Amniotic stem cell (primary cell): ENCODE measurements around the gene SLC29A1.
"Not testable (repeated sequence)": the region's sequence is repeated elsewhere in the genome, so short reads cannot be mapped to it uniquely, and the experiment has no call there.

ENCODE experiments used
- DNase-seq: peaks from one replicate; lab custom pipeline; 2025; lab: John Stamatoyannopoulos, UW

SLC29A1 gene

DNA sequence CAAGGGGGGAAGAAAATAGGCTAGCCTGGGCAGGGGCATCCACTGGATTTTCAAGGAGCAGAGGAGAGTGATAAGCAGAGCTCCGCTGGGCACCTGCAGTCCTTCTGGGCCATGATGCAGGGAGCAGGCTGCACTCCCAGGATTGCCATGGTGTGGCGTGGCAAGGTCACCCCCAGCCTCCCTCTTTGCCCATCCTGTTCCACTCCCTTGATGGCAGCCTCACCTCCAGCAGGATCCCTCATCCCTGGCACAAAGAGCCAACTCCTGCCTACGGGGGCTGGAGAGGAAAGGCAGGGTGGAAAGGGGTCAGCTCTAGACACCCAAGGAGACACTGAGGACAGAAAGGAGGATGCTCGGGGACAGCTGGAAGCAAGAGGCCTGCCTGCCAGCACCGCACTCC, 29.1 kb upstream of the SLC29A1 start:
- DNase-seq, result no peak

DNA sequence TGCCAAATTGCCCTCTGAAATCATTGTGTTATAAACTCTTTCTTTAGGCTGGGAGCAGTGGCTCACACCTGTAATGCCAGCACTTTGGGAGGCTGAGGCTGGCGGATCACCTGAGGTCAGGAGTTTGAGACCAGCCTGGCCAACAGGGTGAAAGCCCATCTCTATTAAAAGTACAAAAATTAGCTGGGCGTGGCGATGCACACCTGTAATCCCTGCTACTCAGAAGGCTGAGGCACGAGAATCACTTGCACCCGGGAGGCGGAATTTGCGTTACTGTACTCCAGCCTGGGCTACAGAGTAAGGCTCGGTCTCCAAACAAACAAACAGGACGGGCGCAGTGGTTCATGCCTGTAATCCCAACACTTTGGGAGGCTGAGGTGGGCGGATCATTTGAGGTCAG, 27.0 kb upstream of the SLC29A1 start:
- DNase-seq, result not testable (repeated sequence)

DNA sequence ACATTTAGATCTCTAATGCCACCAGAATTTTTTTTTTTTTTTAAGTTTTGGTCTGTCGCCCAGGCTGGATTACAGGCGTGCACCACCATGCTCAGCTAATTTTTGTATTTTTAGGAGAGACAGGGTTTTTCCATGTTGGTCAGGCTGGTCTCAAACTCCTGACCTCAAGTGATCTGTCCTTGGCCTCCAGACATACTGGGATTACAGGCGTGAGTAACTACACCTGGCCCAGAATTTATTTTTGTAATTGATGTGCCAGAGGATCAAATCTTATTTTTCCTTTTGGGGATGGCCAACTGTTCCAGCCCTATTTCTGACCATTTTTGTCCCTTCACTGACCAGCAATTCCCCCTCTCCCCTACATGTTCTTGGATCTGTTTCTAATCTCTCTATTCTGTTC, 24.7 kb upstream of the SLC29A1 start:
- DNase-seq, result no peak

DNA sequence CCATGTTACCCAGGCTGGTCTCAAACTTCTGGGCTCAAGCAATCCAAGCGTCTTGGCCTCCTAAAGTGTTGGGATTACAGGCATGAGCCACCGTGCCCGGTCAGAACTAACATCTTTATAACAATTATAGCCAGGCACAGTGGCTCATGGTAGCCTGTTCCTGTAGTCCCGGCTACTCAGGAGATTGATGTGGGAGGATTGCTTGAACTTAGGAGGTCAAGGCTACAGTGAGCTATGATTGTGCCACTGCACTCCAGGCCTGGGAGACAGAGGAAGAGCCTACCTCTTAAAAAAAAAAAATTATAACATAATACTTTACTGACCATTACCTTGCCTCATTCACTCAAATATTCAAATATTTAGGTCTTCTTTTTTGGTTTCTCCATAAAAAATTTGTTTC, 23.5 kb upstream of the SLC29A1 start:
- no peak for DNase-seq

DNA sequence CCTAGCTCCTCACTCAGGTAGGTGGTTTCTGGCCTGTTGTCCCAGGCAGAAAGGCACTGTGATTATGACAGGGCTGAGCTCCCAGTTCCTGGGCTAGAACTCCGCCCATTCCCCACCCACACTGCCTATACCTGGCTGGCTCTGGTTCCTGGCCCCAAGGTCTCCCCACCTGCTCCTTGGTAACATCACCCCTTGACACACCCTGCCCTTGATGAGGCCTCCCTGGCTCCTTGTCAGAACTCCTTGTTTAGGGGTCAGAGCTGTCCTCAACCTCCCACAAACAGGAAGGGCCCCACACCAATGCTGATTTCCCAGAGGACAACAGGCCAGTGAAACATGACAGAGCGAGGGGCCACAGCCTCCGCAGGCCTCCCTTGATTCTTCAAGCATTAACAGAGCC, 22.2 kb upstream of the SLC29A1 start:
- no peak for DNase-seq

DNA sequence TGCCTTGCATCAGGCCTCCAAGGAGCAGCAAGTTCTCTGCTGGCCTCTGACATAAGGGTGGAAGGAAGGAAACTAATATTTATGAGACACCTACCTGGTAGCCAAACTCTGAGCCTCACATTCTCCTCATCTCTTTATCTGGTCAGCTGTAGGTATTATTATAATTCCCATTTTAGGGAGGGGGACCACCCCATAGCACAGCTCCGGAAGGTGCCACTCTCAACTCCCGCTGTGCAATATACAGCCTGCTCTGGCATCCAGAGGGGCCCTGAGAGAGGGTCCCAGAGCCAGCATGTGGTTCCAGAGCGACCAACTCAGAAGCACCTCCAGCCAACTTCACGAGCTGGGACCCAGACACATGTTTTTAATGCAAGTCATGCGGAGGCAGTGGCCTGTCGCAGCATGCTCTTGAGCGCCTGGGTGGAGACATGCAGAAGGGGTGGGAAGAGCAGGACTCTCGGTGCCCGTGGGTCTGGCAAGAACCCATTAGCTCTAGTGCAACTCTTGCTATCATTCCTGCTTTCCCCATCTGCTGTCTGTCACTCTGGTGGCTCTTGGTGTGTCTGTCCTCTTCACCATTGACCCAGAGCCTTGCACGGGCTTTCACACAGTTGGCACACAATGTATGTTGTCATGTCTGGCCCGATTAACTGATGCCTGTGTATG, 21.6 kb upstream of the SLC29A1 start:
- no peak for DNase-seq

DNA sequence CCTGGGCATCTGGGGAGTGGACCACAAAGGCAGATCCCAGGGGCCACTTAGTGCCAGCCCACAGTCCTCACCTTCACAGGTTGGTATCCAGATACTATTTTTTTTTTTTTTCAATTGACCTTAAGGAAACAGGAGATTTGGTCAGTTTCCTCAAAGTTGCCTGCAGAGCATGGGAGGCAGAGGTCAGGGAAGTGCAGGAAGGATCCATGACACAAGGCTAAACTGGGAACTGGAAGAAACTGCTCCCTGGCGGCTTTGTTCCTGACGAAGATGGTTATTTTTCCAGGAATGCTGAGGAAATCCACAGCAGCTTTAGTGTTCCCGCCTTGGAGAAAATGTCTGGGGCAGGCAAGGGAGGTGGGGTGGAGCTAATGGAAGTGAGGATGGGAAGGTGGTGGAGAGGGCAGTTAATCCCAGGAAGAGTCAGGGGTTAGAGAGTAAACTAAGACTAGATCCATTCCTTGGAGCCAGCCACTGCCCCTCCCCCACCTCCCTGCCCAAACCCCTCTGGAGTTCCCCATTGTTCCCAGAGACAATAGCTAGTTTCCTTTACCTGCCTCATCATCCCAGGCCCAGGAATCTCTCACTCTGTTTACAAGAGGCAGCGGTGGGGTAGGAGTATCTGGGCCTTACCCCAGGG, 20.9 kb upstream of the SLC29A1 start:
- DNase-seq, result no peak

DNA sequence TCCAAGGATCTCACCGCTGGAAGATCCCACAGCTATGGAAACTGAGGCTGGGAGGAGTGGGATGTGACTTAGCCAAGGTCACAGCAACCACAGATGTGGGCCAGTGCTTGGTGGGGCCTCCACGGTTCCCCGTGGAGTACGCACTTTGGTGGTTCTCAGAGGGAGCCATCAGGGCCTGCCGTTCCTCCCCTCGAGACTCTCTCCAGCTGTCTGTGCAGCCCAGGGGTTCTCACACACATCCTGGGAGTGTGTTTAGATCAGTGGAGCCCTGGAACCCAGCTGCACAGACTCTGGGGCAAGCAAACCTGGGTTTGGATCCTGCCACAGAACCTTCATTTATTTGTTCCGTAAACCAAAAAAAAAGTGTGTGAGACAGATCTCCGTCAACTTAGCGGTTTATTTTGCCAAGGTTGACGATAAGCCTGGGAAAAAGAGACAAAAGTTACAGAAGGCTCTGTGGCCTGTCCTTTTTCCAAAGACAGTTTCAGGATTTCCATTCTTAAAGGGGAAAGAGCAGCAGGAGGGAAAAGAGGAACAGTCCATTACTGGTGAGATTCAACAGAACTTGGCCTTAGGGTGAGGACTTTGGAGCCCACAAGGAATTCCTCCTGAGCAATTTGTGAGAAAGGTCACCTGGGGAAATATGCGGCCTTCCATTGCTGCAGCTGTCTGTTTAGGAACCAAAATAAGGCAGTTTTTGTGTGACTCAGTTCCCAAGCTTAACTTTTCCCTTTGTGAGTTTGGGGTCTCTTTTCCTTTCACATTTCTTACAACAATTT, 20.2 kb upstream of the SLC29A1 start:
- no peak for DNase-seq

DNA sequence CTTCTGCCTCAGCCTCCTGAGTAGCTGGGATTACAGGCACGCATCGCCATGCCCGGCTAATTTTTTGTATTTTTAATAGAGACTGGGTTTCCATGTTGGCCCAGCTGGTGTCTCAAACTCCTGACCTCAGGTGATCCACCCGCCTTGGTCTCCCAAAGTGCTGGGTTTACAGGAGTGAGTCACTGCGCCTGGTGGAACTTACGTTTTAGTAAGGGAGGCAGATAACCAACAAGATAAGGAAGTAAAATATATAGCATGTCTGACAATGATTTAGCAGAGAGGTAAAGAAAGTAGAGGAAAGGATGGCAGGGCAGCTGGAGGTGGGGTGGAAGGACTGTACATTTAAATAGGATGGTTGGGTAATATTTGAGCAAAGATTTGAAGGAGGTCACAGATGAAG, 19.4 kb upstream of the SLC29A1 start:
- no peak for DNase-seq

DNA sequence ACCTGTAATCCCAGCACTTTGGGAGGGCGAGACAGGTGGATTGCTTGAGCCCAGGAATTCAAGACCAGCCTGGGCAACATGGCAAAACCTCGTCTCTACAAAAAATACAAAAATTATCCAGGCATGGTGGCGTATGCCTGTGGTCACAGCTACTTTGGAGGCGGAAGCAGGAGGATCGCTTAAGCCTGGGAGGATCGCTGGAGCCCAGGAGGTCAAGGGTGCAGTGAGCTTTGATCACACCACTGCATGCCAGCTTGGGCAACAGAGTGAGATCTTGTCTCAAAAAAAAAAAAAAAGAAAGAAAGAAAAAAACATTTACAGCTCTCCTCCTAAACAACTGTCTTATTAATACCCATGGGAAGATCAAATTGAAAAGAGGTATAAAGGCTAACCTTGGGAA, 15.4 kb upstream of the SLC29A1 start:
- DNase-seq, result no peak

DNA sequence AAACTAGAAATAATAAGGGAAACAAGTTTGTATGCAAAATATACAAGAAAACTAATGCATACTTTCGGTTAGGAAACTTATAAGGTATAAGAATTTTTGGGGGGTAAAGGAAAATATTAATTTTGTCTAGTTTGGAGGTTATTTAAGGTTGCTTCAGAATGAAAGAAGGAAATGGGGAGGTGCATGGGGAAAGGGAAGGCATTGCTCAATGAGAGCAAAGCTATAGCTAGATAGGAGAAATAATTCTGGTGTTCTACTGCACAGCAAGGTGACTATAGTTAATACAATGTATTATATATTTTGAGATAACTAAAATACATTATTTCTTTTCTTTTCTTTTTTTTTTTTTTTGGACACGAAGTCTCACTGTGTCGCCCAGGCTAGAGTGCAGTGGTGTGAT, 12.1 kb upstream of the SLC29A1 start:
- DNase-seq, result no peak

DNA sequence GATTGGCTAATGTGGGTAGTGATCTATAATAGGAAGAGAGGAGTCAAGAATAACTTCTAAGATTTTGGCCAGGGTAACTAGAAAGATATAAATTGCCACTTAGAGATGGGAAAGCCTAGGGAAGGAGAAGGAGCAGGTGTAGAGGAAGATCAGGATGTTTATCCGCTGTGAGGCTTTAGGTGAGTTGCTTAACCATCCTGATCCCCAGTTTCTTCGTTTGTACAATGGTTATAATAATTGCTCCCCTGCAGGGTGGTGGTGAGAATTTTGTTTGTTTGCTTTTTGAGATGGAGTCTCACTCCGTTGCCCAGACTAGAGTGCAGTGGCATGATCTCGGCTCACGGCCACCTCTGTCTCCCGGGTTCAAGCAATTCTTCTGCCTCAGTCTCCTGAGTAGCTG, 9.1 kb upstream of the SLC29A1 start:
- no peak for DNase-seq

DNA sequence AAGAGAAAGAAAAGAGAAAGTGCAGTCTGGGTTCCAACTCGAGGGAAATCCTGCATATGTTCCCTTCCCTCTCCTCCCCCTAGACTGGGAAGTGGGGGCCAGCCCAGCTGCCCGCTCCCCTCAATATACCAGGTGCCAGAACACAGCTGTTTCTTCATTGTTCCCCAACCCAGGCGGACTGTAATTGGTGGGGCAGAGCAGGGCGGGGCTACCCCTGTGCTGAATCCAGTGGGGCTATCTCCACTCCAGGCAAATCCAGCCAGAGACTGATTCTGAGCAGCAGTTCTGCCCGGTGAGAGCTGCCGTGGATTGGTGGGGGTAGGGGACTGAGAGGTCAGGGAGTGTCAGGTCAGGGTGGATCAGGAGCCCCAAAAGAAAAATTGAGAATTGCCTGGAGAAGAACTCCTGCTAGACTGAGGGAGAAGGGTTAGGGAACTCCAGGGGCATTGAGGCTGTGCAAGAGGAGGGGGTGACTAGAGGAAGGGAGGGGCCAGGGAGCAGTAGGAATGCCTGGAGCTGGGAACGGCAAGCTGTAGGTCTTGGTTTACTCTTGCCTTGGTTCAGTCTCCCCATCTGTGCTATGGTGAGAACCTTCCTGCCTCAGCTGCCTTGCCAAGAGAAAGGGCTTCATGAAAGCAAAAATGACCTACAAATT, 6.6 kb upstream of the SLC29A1 start, which contains the start of gene MYMX:
MYMX (plus strand) TSS at position 250 of the 655 bp plus-strand sequence. CDS start 546 bp downstream, outside the sequence.
- no peak for DNase-seq

DNA sequence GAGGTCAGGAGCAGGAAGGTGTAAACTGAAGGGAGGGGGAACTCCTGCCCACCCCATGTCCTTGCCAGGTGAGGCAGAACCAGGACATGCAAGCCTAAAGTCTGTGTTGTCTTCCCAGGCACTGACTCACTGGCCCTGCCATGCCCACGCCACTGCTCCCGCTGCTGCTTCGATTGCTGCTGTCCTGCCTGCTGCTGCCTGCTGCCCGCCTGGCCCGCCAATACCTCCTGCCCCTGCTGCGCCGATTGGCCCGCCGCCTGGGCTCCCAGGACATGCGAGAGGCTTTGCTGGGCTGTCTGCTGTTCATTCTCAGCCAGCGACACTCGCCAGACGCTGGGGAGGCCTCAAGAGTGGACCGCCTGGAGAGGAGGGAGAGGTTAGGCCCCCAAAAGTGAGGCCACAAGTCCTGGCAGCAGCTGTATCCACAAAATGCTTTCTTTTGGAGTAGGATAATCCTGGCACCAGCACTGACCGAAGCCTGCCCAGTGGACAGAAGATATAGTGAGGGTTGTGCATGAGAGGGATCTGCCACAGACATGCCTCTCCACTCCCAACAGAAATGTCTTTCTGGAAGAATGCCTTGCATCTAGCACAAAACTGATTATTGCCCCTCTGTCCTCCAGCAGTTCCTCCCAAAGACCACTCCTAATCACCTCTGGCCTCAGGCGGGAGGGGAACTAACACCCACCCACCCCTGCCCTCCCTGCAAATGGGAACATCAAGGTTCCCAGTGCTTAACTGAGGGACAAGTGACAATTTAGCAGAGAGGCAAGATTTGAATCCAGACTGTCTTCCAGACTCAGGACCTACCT, 5.9 kb upstream of the SLC29A1 start:
- DNase-seq, result no peak

DNA sequence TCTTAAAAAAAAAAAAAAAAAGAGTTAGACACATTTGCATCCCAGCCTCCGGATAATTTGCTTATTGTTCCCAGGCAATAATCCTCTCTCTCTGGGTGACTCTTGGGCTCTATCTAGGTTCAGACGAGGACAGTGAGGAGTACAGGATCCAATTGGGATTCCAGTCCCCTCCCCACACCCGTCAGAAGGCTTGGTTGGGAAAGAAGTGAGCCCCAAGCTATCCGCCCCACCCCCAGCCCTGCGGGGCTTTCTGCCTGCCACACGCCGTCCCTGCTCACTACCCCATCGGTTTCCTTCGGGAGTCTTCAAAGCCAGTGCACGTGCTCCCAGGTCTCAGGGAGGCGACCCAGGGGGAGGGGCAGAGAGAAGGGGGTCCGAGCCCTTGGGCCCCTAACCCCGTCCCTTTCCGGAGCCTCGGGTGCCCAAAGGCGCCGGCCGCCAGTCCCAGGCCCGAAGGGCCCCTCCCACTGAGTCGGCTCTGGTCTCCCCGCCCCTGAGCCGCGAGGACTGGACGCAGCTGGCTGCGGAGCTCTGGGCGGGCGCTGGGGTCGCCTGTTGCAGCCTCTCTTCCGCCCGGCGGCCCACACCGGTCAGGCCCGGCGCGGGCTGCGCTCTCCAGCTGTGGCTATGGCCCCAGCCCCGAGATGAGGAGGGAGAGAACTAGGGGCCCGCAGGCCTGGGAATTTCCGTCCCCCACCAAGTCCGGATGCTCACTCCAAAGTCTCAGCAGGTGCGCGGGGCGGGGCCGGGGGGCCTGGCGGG, 4.2 kb upstream of the SLC29A1 start:
- peak; percentile 9 for DNase-seq

DNA sequence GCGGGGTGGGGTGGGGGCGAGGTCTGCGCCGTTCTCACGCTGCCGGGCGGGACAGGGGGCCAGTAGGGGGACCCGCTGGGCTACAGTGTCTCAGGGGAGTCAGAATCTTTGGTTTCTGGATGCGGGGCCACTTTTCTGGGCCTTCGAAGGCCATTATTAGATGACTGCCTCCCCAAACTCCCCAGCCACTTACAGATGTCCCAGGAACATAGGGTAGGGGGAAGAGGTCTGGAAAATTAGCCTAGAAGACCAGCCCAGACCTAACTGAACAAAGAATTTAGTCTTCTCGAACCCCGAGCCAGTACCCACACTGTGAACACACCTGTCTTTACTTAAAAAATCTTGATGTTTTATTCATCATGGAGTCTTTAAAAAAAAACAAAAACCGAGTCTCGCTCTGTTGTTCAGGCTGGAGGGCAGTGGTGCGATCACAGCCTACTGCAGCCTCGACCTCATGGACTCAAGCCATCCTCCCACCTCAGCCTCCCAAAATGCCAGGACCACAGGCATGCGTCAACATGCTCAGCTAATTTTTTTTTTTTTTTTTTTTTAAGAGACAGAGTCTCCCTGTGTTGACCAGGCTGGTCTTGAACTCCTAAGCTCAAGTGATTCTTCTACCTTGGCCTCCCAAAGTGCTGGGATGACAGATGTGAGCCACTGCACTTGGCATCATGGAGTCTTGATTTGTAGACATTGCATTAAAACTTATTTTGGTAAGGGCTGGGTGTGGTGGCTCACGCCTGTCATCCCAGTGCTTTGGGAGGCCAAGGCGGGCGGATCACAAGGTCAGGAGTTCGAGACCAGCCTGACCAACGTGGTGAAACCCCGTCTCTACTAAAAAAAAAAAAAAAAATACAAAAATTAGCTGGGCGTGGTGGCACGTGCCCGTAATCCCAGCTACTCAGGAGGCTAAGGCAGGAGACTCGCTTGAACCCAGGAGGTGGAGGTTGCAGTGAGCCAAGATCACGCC, 3.3 kb upstream of the SLC29A1 start:
- no peak for DNase-seq

DNA sequence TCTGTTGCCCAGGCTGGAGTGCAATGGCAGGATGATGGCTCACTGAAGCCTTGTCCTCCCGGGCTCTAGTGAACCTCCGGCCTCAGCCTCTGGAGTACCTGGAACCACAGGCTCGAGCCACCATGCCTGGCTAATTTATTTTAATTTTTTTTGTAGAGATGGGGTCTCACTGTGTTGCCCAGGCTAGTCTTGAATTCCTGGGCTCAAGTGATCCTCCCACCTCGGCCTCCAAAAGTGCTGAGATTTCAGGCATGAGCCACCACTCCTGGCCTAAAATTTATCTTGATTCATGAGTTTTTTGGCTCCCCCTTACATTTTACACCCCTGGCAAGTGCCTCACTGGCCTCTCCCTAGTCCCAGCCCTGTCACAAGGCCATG, 2.5 kb upstream of the SLC29A1 start:
- no peak for DNase-seq

DNA sequence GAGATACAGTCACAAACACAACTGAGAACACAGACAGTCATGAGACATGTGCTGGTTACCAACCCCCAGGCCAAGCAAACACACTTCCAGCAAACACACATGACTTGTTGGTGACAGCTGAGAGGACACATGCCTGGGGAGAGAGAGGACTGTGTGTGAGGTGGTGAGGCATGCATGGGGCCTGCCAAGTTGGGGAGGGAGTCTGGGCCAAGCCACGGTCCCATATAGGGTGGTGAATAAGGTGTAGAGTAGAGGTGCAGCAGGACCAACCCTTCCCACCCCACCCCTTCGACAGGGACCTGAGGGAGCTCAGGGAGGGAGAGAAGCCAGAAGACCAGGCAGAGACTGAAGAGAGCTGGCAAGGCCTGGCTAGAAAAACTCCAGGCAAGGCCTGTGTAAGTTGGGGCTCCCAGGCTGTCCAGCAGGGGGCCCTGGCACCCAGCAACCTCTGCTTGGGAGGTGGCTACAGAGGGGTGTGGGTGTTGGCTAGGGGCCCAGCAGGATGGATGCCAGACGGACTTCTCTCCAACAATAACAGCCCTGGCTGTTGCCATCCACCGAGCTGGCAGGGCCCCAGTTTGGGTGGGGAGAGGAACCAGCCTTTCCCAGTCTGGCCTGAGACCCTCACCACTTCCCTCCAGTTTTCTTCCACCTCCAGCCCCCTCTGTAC, 2.0 kb upstream of the SLC29A1 start:
- no peak for DNase-seq

DNA sequence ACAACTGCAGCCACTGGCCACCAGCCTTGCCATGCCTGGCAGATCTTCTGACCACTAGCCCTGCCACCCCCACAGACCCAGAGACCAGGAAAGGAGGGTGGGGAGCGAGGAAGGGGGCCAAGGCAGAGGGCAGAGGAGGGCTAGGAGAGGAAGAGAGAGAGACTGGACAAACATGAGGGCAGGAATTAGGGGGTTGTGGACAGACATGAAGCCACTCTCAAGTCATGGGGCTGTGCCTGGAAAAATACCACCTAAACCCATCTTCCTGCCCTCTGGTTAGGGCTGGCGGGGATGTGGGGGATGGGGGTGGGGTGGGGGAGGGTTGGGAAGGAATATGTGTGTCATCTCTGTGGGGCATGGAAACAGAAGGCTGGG, 1.4 kb upstream of the SLC29A1 start:
- DNase-seq, result no peak
